Breast epithelium (tissue), 3 donors: ENCODE data around the gene ACSS1.

ENCODE experiments used
- POLR2A ChIP-seq: fragments of 450-650 bp; IDR thresholded peaks from one replicate; pipeline ENCODE4 v1.6.1; 2016; ENCODE audit warnings: antibody characterized with exemption, mild to moderate bottlenecking, moderate library complexity
- TF ChIP-seq, protein P1 (sequence below), 3 donors: fragments of 450-650 bp; IDR thresholded peaks; one replicate each; pipeline ENCODE4 v1.5.1; 2016 to 2017; ENCODE audit warnings: antibody characterized with exemption in 3 of 3, mild to moderate bottlenecking in 3 of 3, moderate library complexity in 3 of 3

DNA sequence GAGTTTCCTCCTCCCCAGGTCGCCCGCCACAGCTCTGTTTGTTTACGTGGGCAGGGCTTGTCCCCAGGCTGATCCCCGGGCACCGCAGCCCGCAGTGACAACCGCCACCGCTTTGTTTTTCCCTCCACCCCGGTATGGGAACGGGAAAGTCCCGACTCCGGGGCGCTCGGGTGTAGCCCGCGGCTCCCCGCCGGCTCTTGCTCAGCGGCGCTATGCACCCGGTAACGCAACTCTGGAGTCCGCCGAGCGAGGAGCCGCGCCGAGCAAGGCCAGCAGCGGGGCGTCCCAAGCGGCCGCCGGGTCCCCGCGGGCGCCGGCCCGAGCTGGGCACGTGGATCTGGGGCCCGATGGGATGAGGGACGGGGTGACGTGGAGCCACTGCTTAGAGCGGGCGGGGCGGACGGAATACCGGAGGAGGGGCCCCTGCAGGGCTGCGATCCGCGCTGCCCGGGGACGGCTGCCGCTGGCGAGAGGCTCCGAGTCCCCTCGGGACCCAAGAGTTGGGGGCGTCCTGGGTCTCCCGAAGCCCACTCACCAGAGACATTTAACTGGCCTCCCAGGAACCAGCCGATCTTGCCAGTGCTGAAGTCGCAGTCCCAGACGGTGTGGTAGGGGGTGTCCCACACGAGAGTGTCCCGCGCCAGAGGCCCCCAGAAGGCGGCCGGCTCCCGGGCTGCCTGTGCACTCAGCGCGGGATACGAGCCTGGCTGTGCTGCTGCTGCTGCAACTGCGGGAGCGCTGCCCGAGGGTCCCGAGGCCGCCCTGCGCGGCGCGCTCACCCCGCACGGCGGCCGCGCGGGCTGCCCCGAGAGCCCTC lies 497 bp downstream of the ACSS1 start:
- peak; percentile 16 for TF ChIP-seq POLR2A
- TF ChIP-seq, protein P1, sequence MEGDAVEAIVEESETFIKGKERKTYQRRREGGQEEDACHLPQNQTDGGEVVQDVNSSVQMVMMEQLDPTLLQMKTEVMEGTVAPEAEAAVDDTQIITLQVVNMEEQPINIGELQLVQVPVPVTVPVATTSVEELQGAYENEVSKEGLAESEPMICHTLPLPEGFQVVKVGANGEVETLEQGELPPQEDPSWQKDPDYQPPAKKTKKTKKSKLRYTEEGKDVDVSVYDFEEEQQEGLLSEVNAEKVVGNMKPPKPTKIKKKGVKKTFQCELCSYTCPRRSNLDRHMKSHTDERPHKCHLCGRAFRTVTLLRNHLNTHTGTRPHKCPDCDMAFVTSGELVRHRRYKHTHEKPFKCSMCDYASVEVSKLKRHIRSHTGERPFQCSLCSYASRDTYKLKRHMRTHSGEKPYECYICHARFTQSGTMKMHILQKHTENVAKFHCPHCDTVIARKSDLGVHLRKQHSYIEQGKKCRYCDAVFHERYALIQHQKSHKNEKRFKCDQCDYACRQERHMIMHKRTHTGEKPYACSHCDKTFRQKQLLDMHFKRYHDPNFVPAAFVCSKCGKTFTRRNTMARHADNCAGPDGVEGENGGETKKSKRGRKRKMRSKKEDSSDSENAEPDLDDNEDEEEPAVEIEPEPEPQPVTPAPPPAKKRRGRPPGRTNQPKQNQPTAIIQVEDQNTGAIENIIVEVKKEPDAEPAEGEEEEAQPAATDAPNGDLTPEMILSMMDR (IDR thresholded peaks at IDR 0.05) = no peak
